Measurements from ENCODE around the gene APOBEC3G.

DNA sequence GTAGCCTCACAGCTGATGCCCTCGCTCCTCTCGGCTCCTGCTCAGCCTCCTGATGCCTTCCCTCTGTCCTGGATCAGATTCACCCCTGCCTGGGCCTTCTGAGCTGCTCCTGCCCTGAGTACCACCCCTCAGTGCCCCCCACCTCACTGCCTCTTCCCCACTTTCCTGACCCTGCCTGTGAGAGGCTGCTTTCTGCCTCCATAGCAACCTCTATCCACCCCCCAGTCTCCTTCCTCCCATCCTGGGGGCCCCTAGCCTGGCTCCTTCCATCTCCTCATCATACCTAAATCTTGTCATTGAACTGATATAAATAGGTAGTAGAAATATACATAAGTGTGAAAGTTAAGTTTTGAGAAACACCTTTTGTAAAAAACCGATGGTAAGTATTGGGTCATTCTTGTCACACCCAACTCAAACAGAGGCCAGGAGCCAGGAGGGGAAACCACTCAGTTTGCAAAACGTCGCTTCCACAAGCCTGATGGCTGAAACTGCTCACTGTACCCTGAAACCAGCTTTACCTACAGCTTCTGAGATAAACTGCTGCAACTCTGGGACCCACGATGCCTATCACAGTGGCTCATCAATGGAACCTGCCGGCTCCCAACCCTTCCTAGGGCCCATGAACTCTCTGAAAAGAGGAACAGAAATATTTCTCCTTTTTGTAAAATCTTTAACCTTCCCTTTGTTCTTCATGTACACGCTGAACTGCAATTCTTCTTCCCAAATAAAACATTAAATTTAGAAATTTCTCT is 15.2 kb downstream of the APOBEC3G start:
- TF ChIP-seq POLR2AphosphoS5 (IDR thresholded peaks at IDR 0.05) (no peak), POLR2A (IDR thresholded peaks at IDR 0.05) (no peak), EP300 (IDR thresholded peaks at IDR 0.05) (no peak)
- TF ChIP-seq, protein P1, sequence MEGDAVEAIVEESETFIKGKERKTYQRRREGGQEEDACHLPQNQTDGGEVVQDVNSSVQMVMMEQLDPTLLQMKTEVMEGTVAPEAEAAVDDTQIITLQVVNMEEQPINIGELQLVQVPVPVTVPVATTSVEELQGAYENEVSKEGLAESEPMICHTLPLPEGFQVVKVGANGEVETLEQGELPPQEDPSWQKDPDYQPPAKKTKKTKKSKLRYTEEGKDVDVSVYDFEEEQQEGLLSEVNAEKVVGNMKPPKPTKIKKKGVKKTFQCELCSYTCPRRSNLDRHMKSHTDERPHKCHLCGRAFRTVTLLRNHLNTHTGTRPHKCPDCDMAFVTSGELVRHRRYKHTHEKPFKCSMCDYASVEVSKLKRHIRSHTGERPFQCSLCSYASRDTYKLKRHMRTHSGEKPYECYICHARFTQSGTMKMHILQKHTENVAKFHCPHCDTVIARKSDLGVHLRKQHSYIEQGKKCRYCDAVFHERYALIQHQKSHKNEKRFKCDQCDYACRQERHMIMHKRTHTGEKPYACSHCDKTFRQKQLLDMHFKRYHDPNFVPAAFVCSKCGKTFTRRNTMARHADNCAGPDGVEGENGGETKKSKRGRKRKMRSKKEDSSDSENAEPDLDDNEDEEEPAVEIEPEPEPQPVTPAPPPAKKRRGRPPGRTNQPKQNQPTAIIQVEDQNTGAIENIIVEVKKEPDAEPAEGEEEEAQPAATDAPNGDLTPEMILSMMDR (IDR thresholded peaks at IDR 0.05) = no peak
